Activated CD4-positive, alpha-beta T cell treated with anti-CD3 and anti-CD28 coated beads, Interleukin-2, amount 10 ng/mL, durations not matched to agents 7 days and 5 days (primary cell): ENCODE results near the gene MAPRE2. TPM values are rescaled to one million over a fixed set of nuclear protein-coding genes. Genes with fewer than 3 reads are reported as not detected.
"Not testable (repeated sequence)": the region's sequence is repeated elsewhere in the genome, so short reads cannot be mapped to it uniquely, and the experiment has no call there.

Source experiments
- CTCF ChIA-PET: fragments of 350-600 bp; sonication (Branson Sonifier 250); formaldehyde crosslinking; loops from one replicate; lab custom pipeline; 2021; ENCODE audit warnings: antibody characterized with exemption; lab: Charles Lee
- POLR2A ChIA-PET: fragments of 350-600 bp; sonication (Branson Sonifier 250); formaldehyde crosslinking; loops from one replicate; lab custom pipeline; 2021; ENCODE audit warnings: antibody characterized with exemption; lab: Charles Lee
- DNase-seq: peaks from one replicate; pipeline ENCODE4 v3.0.0-alpha.2; 2020
- H3K27ac Mint-ChIP-seq: one replicate; pipeline ENCODE4 v1.8.0; 2021; ENCODE audit warnings: mild to moderate bottlenecking, moderate library complexity, mixed read lengths
- H3K27me3 Mint-ChIP-seq: one replicate; pipeline ENCODE4 v1.8.0; 2021; ENCODE audit warnings: mixed read lengths
- H3K36me3 Mint-ChIP-seq: one replicate; pipeline ENCODE4 v1.8.0; 2021; ENCODE audit warnings: low read depth, mixed read lengths
- H3K4me1 Mint-ChIP-seq: one replicate; pipeline ENCODE4 v1.8.0; 2021; ENCODE audit warnings: mixed read lengths
- H3K4me3 Mint-ChIP-seq: one replicate; pipeline ENCODE4 v1.8.0; 2021; ENCODE audit warnings: mild to moderate bottlenecking, moderate library complexity, mixed read lengths
- H3K9me3 Mint-ChIP-seq: one replicate; pipeline ENCODE4 v1.8.0; 2021; ENCODE audit warnings: mixed read lengths
- total RNA-seq, 2 experiments: library from RNA; stranded (reverse); gene quantifications; one replicate each; pipeline ENCODE4 v1.2.3, GENCODE V29; 2021

MAPRE2 gene
- total RNA-seq, 2 experiments from 2014 or later: 48.6 to 61.9 TPM

- Mint-ChIP-seq H3K27me3 (no peaks in the 10 kb centered on the region), H3K4me1 (peaks cover 31% of the 10 kb centered on the region), H3K9me3 (peaks cover 5% of the 10 kb centered on the region), H3K4me3 (no peak overlapping the region), H3K36me3 (peaks cover 1% of the 10 kb centered on the region), H3K27ac (peak overlapping the region; percentile 89)
- CTCF ChIA-PET: interaction anchor here (0.7 to 1.5 kb wide), 4 partner anchors 11 to 129 kb away, joined by 3 to 6 read pairs (median 4); no protein-coding TSS in a partner anchor
- DNase-seq: peak; percentile 38
- POLR2A ChIA-PET: no interaction called here
These were observed 117.7 kb downstream of the MAPRE2 start for GRCh38 chr18:35158728-35159450.

- peaks cover 22% of the 10 kb centered on the region for H3K4me1 Mint-ChIP-seq
- H3K27me3 Mint-ChIP-seq: no peaks in the 10 kb centered on the region
- no peak for DNase-seq
- ChIA-PET CTCF (interaction anchor here (0.7 to 1.5 kb wide), 4 partner anchors 10 to 130 kb away, joined by 3 to 6 read pairs (median 4); no protein-coding TSS in a partner anchor), POLR2A (no interaction called here)
- H3K36me3 Mint-ChIP-seq: peaks cover 1% of the 10 kb centered on the region
- H3K27ac Mint-ChIP-seq: peak overlapping the region; percentile 74
- no peak overlapping the region for H3K4me3 Mint-ChIP-seq
- H3K9me3 Mint-ChIP-seq: peaks cover 5% of the 10 kb centered on the region
These were observed 118.6 kb downstream of the MAPRE2 start for GRCh38 chr18:35159782-35160181.

GRCh38 chr18:35161485-35161884 lies 120.3 kb downstream of the MAPRE2 start:
- DNase-seq: no peak
- Mint-ChIP-seq H3K4me3 (no peak overlapping the region), H3K9me3 (peaks cover 5% of the 10 kb centered on the region), H3K36me3 (peaks cover 1% of the 10 kb centered on the region), H3K27ac (no peak overlapping the region), H3K27me3 (no peaks in the 10 kb centered on the region), H3K4me1 (peaks cover 18% of the 10 kb centered on the region)
- CTCF ChIA-PET: interaction anchor here (1.4 kb wide), 1 partner anchor 9 kb away, joined by 4 read pairs; no protein-coding TSS in a partner anchor
- POLR2A ChIA-PET: no interaction called here

GRCh38 chr18:35161934-35162333 lies 120.7 kb downstream of the MAPRE2 start:
- H3K36me3 Mint-ChIP-seq: peaks cover 1% of the 10 kb centered on the region
- peaks cover 18% of the 10 kb centered on the region for H3K4me1 Mint-ChIP-seq
- H3K27ac Mint-ChIP-seq: no peak overlapping the region
- ChIA-PET CTCF (interaction anchor here (0.6 to 1.4 kb wide), 4 partner anchors 9 to 88 kb away, joined by 3 to 4 read pairs (median 3); no protein-coding TSS in a partner anchor), POLR2A (no interaction called here)
- H3K9me3 Mint-ChIP-seq: peaks cover 5% of the 10 kb centered on the region
- no peak overlapping the region for H3K4me3 Mint-ChIP-seq
- H3K27me3 Mint-ChIP-seq: no peaks in the 10 kb centered on the region
- DNase-seq: no peak

- ChIA-PET CTCF (interaction anchor here (0.9 to 1.2 kb wide), 3 partner anchors 19 to 137 kb away, joined by 3 read pairs; no protein-coding TSS in a partner anchor), POLR2A (no interaction called here)
- H3K27ac Mint-ChIP-seq: no peak overlapping the region
These were observed 121.9 kb downstream of the MAPRE2 start for GRCh38 chr18:35163014-35163539.

GRCh38 chr18:35163721-35164120 lies 122.5 kb downstream of the MAPRE2 start:
- Mint-ChIP-seq H3K27ac (no peak overlapping the region), H3K4me3 (no peak overlapping the region)

More at GRCh38 chr18:35163014-35163539, 121.9 kb downstream of the MAPRE2 start:
- Mint-ChIP-seq H3K4me1 (peaks cover 17% of the 10 kb centered on the region), H3K4me3 (no peak overlapping the region), H3K36me3 (peaks cover 1% of the 10 kb centered on the region), H3K27me3 (no peaks in the 10 kb centered on the region), H3K9me3 (peaks cover 3% of the 10 kb centered on the region)
- DNase-seq: no peak

GRCh38 chr18:35164133-35164532 lies 122.9 kb downstream of the MAPRE2 start:
- Mint-ChIP-seq H3K4me3 (no peak overlapping the region), H3K9me3 (no peaks in the 10 kb centered on the region), H3K4me1 (peaks cover 8% of the 10 kb centered on the region), H3K27me3 (no peaks in the 10 kb centered on the region), H3K36me3 (no peaks in the 10 kb centered on the region), H3K27ac (no peak overlapping the region)
- POLR2A ChIA-PET: no interaction called here
- CTCF ChIA-PET: no interaction called here
- DNase-seq: no peak

More at GRCh38 chr18:35163721-35164120, 122.5 kb downstream of the MAPRE2 start:
- ChIA-PET CTCF (no interaction called here), POLR2A (no interaction called here)
- Mint-ChIP-seq H3K9me3 (peaks cover 1% of the 10 kb centered on the region), H3K4me1 (peaks cover 12% of the 10 kb centered on the region), H3K27me3 (no peaks in the 10 kb centered on the region), H3K36me3 (peaks cover 1% of the 10 kb centered on the region)
- no peak for DNase-seq

- DNase-seq: no peak
- ChIA-PET POLR2A (no interaction called here), CTCF (interaction anchor here (0.7 kb wide), 1 partner anchor 28 kb away, joined by 3 read pairs; no protein-coding TSS in a partner anchor)
- Mint-ChIP-seq H3K27ac (no peak overlapping the region), H3K4me3 (no peak overlapping the region), H3K27me3 (no peaks in the 10 kb centered on the region), H3K36me3 (no peaks in the 10 kb centered on the region), H3K4me1 (no peaks in the 10 kb centered on the region), H3K9me3 (peaks cover 2% of the 10 kb centered on the region)
These were observed 126.1 kb downstream of the MAPRE2 start for GRCh38 chr18:35167332-35167731.

GRCh38 chr18:35167857-35168256 lies 126.6 kb downstream of the MAPRE2 start:
- no peak overlapping the region for H3K27ac Mint-ChIP-seq
- H3K27me3 Mint-ChIP-seq: no peaks in the 10 kb centered on the region
- H3K4me1 Mint-ChIP-seq: no peaks in the 10 kb centered on the region
- no peak overlapping the region for H3K4me3 Mint-ChIP-seq
- no peak for DNase-seq
- no peaks in the 10 kb centered on the region for H3K36me3 Mint-ChIP-seq
- ChIA-PET POLR2A (no interaction called here), CTCF (no interaction called here)
- H3K9me3 Mint-ChIP-seq: peaks cover 2% of the 10 kb centered on the region

- H3K4me3 Mint-ChIP-seq, H3K27ac Mint-ChIP-seq, POLR2A ChIA-PET, H3K27me3 Mint-ChIP-seq, DNase-seq, H3K36me3 Mint-ChIP-seq, H3K9me3 Mint-ChIP-seq, H3K4me1 Mint-ChIP-seq: not testable (repeated sequence)
- CTCF ChIA-PET: interaction anchor here (1.5 kb wide), 1 partner anchor 11 kb away, joined by 3 read pairs; no protein-coding TSS in a partner anchor
These were observed 129.1 kb downstream of the MAPRE2 start for GRCh38 chr18:35170323-35170722.

GRCh38 chr18:35171315-35171987 lies 130.2 kb downstream of the MAPRE2 start:
- H3K36me3 Mint-ChIP-seq: peaks cover 5% of the 10 kb centered on the region
- H3K9me3 Mint-ChIP-seq: peaks cover 12% of the 10 kb centered on the region
- no peak overlapping the region for H3K27ac Mint-ChIP-seq
- H3K4me1 Mint-ChIP-seq: peaks cover 10% of the 10 kb centered on the region
- no peak for DNase-seq
- no peaks in the 10 kb centered on the region for H3K27me3 Mint-ChIP-seq
- ChIA-PET CTCF (interaction anchor here (0.6 to 1.7 kb wide), 2 partner anchors 9 to 12 kb away, joined by 3 to 6 read pairs; no protein-coding TSS in a partner anchor), POLR2A (interaction anchor here (0.5 kb wide), 1 partner anchor 130 kb away, joined by 3 read pairs; no protein-coding TSS in a partner anchor)
- H3K4me3 Mint-ChIP-seq: no peak overlapping the region

GRCh38 chr18:35172009-35172408 lies 130.8 kb downstream of the MAPRE2 start:
- H3K4me1 Mint-ChIP-seq: peaks cover 10% of the 10 kb centered on the region
- ChIA-PET POLR2A (no interaction called here), CTCF (interaction anchor here (1.7 kb wide), 1 partner anchor 12 kb away, joined by 6 read pairs; no protein-coding TSS in a partner anchor)
- H3K27ac Mint-ChIP-seq: no peak overlapping the region
- peaks cover 5% of the 10 kb centered on the region for H3K36me3 Mint-ChIP-seq
- no peaks in the 10 kb centered on the region for H3K27me3 Mint-ChIP-seq
- H3K4me3 Mint-ChIP-seq: no peak overlapping the region
- peaks cover 13% of the 10 kb centered on the region for H3K9me3 Mint-ChIP-seq
- no peak for DNase-seq
